GM19099 (cell line): ENCODE data around the gene MALAT1.
A peak's percentile ranks its signal among the peaks of the same experiment; 100 is the strongest.

Experiments used
- POLR2A ChIP-seq: IDR thresholded peaks from 3 replicates; pipeline ENCODE4 v1.6.1; 2011; ENCODE audit warnings: low read depth; ENCODE audit not compliant: insufficient read length; ENCODE audit errors: extremely low read depth

MALAT1 gene

DNA sequence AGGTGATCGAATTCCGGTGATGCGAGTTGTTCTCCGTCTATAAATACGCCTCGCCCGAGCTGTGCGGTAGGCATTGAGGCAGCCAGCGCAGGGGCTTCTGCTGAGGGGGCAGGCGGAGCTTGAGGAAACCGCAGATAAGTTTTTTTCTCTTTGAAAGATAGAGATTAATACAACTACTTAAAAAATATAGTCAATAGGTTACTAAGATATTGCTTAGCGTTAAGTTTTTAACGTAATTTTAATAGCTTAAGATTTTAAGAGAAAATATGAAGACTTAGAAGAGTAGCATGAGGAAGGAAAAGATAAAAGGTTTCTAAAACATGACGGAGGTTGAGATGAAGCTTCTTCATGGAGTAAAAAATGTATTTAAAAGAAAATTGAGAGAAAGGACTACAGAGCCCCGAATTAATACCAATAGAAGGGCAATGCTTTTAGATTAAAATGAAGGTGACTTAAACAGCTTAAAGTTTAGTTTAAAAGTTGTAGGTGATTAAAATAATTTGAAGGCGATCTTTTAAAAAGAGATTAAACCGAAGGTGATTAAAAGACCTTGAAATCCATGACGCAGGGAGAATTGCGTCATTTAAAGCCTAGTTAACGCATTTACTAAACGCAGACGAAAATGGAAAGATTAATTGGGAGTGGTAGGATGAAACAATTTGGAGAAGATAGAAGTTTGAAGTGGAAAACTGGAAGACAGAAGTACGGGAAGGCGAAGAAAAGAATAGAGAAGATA lies at the start of gene MALAT1:
MALAT1 (plus strand) TSS at position 69 of the 736 bp plus-strand sequence.
- peak; percentile 100 for TF ChIP-seq POLR2A

DNA sequence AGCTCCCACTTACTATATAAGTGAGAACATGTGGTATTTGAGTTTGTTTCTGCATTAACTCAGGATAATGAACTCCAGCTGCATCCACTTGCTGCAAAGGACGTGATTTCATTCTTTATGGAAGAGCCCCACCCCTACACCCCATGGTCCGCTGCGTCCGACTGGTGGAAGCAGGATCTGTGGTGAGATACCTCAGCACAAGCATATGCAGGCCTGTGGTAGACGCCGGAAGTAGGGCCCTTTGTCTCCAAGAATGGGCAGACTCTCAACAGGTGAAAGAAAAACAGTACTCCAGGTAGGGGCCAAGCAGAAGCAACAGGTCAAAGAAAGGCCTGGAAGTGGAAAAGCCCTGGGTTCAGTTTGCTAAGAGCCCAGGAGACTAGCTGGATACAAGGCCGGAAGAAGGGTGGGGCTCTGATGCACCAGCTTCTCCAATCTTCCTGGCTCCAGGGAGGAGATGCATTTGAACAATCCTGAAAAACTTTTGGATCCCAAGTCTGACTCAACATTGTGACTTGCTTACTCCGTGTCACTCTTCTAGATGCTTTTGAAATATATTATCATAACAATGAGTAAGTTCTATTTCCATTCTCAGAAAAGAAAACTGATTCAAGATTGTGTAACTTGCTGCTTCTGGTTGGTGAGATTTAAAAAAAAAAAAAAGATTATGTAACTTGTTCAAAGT lies 45.9 kb upstream of the MALAT1 start:
- TF ChIP-seq POLR2A = no peak

- no peak for TF ChIP-seq POLR2A
Measured at GRCh38 chr11:65454311-65454695, 44.5 kb upstream of the MALAT1 start.

- TF ChIP-seq POLR2A = peak; percentile 90
Measured at GRCh38 chr11:65454696-65455456, 44.0 kb upstream of the MALAT1 start.

- no peak for TF ChIP-seq POLR2A
Measured at GRCh38 chr11:65456418-65456817, 42.4 kb upstream of the MALAT1 start.

- TF ChIP-seq POLR2A = no peak
Measured at GRCh38 chr11:65459552-65459951, 39.3 kb upstream of the MALAT1 start.

GRCh38 chr11:65468874-65469333 lies 29.9 kb upstream of the MALAT1 start:
- no peak for TF ChIP-seq POLR2A

- TF ChIP-seq POLR2A = no peak
Measured at GRCh38 chr11:65470433-65471049, 28.3 kb upstream of the MALAT1 start.

GRCh38 chr11:65471447-65471891 lies 27.4 kb upstream of the MALAT1 start:
- TF ChIP-seq POLR2A = no peak

GRCh38 chr11:65473278-65473860 lies 25.5 kb upstream of the MALAT1 start:
- TF ChIP-seq POLR2A = no peak

- TF ChIP-seq POLR2A = no peak
Measured at GRCh38 chr11:65474864-65475263, 24.0 kb upstream of the MALAT1 start.

DNA sequence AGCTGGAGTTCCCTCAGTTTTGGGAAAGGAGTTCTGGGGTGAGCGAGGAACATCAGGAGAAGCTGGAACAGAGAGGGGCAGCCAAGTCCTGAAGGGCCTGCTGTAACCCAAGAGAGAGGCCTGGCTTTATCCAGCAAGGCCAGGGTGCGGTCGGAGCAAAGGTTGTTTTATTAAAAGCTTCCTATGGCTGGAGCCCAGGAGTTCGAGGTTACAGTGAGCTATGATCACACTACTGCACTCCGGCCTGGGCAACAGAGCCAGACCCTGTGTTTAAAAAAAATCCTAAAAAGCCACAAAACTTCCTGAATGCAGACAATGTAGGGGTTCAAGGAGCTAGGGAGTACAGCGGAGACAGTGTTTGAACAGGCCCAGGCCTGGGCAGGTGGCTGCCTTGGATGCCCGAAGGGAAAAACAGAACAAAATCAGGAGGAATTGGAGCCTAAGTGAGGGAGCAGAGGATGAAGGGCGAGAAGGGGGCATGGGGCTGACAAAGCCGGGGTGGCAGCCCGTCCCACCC lies 22.2 kb upstream of the MALAT1 start:
- no peak for TF ChIP-seq POLR2A

DNA sequence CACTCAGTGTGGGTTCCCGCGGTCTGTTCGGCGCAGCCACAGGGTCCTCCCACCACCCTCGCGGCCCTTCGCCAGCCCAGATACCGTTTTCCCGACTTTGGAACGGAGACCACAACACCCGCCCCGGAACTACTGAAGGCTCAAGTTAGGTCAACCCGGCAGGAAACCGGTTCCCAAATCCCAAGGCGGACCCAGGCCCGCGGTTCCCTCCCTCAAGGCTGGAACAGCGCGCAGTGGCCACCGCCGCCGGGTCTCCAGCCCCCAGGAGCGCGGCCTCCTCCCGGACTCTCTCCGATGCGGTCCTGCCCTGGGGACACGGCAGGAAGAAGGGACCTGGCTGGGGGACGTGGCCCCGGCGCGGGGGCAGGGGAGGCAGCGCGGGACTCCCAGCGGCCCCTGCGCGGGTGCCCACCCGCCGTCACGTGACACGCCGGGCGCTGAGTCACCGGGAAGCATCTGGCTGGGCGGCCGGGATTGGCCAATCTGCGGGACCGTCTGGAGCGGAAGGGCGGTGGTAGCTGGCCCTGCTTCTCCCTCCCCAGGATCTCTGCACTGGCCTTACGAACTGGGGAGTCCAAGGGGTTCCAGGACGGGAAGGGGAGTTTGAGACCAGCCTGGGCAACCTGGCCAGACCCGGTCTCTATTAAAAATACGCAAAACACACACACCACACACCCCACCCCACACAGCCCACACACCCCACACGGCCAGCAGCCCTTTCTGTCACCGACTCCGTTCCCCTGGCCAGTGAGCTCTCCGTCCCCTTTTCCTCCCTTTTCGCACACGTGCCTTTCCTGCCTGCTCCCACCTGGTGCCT lies 21.5 kb upstream of the MALAT1 start:
- peak; percentile 94 for TF ChIP-seq POLR2A
